Ascending aorta (tissue), 2 donors: ENCODE measurements around the gene RASGRF1. TPM values are rescaled to one million over a fixed set of nuclear protein-coding genes. Genes with fewer than 3 reads are reported as not detected.

Experiments
- DNase-seq, 2 donors: peaks; one replicate each; pipeline ENCODE4 v3.0.0-alpha.2; 2019; ENCODE audit warnings: low spot score in 2 of 2
- H3K27ac ChIP-seq, 2 donors: fragments of 200-600 bp; sonication (generic); one replicate each; pipeline ENCODE4 v1.5.1; 2016 to 2017; ENCODE audit warnings: mild to moderate bottlenecking in 1 of 2
- H3K27me3 ChIP-seq: fragments of 200-600 bp; sonication (generic); one replicate; pipeline ENCODE4 v1.5.1; 2017
- H3K36me3 ChIP-seq, 2 donors: fragments of 200-600 bp; sonication (generic); one replicate each; pipeline ENCODE4 v1.5.1; 2016
- H3K4me1 ChIP-seq, 2 donors: fragments of 200-600 bp; sonication (generic); one replicate each; pipeline ENCODE4 v1.5.1; 2016 to 2017; ENCODE audit warnings: mild to moderate bottlenecking in 1 of 2
- H3K4me3 ChIP-seq, 2 donors: fragments of 200-600 bp; sonication (generic); one replicate each; pipeline ENCODE4 v1.5.1; 2016 to 2017; ENCODE audit warnings: mild to moderate bottlenecking in 1 of 2
- H3K9me3 ChIP-seq, 2 donors: fragments of 200-600 bp; sonication (generic); one replicate each; pipeline ENCODE4 v1.5.1; 2016
- intact Hi-C: fragments of 100-400 bp; cut with DNase I; formaldehyde crosslinking; loops from one replicate; pipeline ENCODE4 v1.15.1; 2023
- total RNA-seq: library from RNA; depleted of rRNA; stranded (reverse); fragments of >200 nt; gene quantifications from one replicate; pipeline ENCODE4 v1.1.0, GENCODE V29; 2016
- TF ChIP-seq, protein P1 (sequence below), 3 experiments: fragments of 200-600 bp in 2 of 3; fragments of 450-650 bp in 1 of 3; sonication (generic) in 2 of 3; IDR thresholded peaks; one replicate each; pipeline ENCODE4 v1.5.1; 2016 to 2019; ENCODE audit warnings: antibody characterized with exemption in 3 of 3, mild to moderate bottlenecking in 1 of 3, moderate library complexity in 1 of 3

Gene RASGRF1
- total RNA-seq, 1 donor from 2014 or later, result not detected

- H3K4me1 ChIP-seq, result no peaks in the 10 kb centered on the region
- no peak for DNase-seq
- no peak overlapping the region for H3K27ac ChIP-seq
- H3K4me3 ChIP-seq, result no peak overlapping the region
- TF ChIP-seq, protein P1, sequence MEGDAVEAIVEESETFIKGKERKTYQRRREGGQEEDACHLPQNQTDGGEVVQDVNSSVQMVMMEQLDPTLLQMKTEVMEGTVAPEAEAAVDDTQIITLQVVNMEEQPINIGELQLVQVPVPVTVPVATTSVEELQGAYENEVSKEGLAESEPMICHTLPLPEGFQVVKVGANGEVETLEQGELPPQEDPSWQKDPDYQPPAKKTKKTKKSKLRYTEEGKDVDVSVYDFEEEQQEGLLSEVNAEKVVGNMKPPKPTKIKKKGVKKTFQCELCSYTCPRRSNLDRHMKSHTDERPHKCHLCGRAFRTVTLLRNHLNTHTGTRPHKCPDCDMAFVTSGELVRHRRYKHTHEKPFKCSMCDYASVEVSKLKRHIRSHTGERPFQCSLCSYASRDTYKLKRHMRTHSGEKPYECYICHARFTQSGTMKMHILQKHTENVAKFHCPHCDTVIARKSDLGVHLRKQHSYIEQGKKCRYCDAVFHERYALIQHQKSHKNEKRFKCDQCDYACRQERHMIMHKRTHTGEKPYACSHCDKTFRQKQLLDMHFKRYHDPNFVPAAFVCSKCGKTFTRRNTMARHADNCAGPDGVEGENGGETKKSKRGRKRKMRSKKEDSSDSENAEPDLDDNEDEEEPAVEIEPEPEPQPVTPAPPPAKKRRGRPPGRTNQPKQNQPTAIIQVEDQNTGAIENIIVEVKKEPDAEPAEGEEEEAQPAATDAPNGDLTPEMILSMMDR (IDR thresholded peaks at IDR 0.05), result no peak
- H3K9me3 ChIP-seq, result no peaks in the 10 kb centered on the region
- H3K36me3 ChIP-seq, result no peaks in the 10 kb centered on the region
- intact Hi-C loops, result no loop called here
- no peaks in the 10 kb centered on the region for H3K27me3 ChIP-seq
Observed at GRCh38 chr15:79065361-79065705, 25.2 kb downstream of the RASGRF1 start.

DNA sequence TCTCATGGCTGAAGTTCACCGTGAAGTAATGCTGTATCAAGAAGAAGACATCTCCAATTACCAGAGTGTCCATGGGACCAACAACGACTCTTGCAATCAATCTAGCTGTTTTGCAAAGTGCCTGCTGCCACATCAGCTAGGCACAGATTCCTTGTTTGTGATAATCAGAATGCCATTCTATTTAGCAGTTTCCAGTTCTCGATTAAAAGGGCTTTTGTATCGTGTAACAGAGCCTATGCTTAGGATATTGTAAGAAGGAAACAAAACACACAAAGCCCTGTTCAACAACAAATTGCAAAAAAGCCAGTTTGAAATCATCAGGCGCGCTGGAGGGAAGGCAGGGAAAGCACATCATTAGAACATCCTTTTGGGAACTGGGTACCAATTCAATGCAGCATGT lies 26.1 kb downstream of the RASGRF1 start:
- no peak for DNase-seq
- H3K27me3 ChIP-seq, result no peaks in the 10 kb centered on the region
- no peaks in the 10 kb centered on the region for H3K9me3 ChIP-seq
- H3K4me3 ChIP-seq, result no peak overlapping the region
- no peaks in the 10 kb centered on the region for H3K36me3 ChIP-seq
- H3K27ac ChIP-seq, result no peak overlapping the region
- TF ChIP-seq, protein P1 (IDR thresholded peaks at IDR 0.05), result no peak
- intact Hi-C loops, result no loop called here
- H3K4me1 ChIP-seq, result no peaks in the 10 kb centered on the region

- Histone ChIP-seq H3K4me1 (no peaks in the 10 kb centered on the region), H3K36me3 (no peaks in the 10 kb centered on the region), H3K27me3 (no peaks in the 10 kb centered on the region), H3K9me3 (no peaks in the 10 kb centered on the region), H3K27ac (no peak overlapping the region), H3K4me3 (no peak overlapping the region)
- no peak for DNase-seq
- TF ChIP-seq, protein P1 (IDR thresholded peaks at IDR 0.05), result no peak
- intact Hi-C loops, result no loop called here
Observed at GRCh38 chr15:79060175-79060574, 30.4 kb downstream of the RASGRF1 start.

GRCh38 chr15:79059081-79059572 lies 31.5 kb downstream of the RASGRF1 start:
- no peaks in the 10 kb centered on the region for H3K9me3 ChIP-seq
- no peaks in the 10 kb centered on the region for H3K27me3 ChIP-seq
- no peak overlapping the region for H3K4me3 ChIP-seq
- no peaks in the 10 kb centered on the region for H3K36me3 ChIP-seq
- no peaks in the 10 kb centered on the region for H3K4me1 ChIP-seq
- TF ChIP-seq, protein P1 (IDR thresholded peaks at IDR 0.05), result no peak
- no peak overlapping the region for H3K27ac ChIP-seq
- intact Hi-C loops, result no loop called here
- DNase-seq, result no peak

DNA sequence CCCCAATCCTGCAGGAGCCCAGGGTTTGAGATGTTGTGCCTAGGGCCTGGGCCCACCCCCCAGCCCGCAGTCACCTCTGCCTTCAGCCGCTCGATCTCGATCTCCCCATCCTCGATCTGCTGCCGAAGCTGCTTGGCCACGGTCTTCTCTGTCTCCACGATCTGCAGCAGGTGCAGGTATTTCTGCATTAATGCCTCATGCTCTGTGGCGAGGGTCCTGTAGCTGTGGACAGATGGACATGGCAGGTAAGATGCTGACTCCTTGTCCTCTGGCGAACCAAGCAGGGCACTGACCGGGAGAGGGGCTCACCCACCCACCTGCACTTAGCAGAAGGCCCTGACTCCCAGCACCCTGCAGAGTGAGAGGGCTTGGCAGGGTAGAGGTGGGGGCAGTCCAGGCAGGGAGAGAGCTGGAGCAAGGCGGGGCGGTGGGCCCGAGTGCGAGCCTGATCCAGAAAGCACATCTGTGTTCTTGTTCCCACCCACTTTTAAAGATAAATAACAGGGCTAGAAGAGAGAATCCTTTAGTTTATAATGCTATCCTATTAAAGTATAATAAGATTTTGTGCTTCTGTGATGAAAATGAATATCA lies 32.2 kb downstream of the RASGRF1 start:
- H3K27ac ChIP-seq, result no peak overlapping the region
- intact Hi-C loops, result no loop called here
- DNase-seq, result no peak
- no peak overlapping the region for H3K4me3 ChIP-seq
- TF ChIP-seq, protein P1 (IDR thresholded peaks at IDR 0.05), result no peak
- no peaks in the 10 kb centered on the region for H3K4me1 ChIP-seq
- no peaks in the 10 kb centered on the region for H3K36me3 ChIP-seq
- H3K9me3 ChIP-seq, result no peaks in the 10 kb centered on the region
- H3K27me3 ChIP-seq, result no peaks in the 10 kb centered on the region

GRCh38 chr15:79057050-79057449 lies 33.5 kb downstream of the RASGRF1 start:
- intact Hi-C loops, result no loop called here
- H3K27me3 ChIP-seq, result no peaks in the 10 kb centered on the region
- H3K27ac ChIP-seq, result no peak overlapping the region
- no peaks in the 10 kb centered on the region for H3K9me3 ChIP-seq
- no peak overlapping the region for H3K4me3 ChIP-seq
- DNase-seq, result no peak
- no peaks in the 10 kb centered on the region for H3K36me3 ChIP-seq
- TF ChIP-seq, protein P1 (IDR thresholded peaks at IDR 0.05), result no peak
- no peaks in the 10 kb centered on the region for H3K4me1 ChIP-seq
